Cardiac muscle cell (in vitro differentiated cells and primary cell): ENCODE measurements around the gene EPB41L1. TPM values are rescaled to one million over a fixed set of nuclear protein-coding genes. Genes with fewer than 3 reads are reported as not detected.

Source experiments
- DNase-seq, 2 donors: peaks; one replicate each; pipeline versions ENCODE4 v3.0.0 to v3.0.0-alpha.2; 2010 to 2017; ENCODE audit warnings: low read depth in 1 of 2, low spot score in 1 of 2
- H3K27ac ChIP-seq: fragments of 200-600 bp; sonication (generic); 2 replicates; pipeline ENCODE4 v1.5.1; 2016
- H3K27me3 ChIP-seq: fragments of 200-600 bp; sonication (generic); 2 replicates; pipeline ENCODE4 v1.6.0; 2016; ENCODE audit warnings: control low read depth
- H3K36me3 ChIP-seq: fragments of 200-600 bp; sonication (generic); 2 replicates; pipeline ENCODE4 v1.5.1; 2016; ENCODE audit warnings: control low read depth
- H3K4me1 ChIP-seq: fragments of 200-600 bp; sonication (generic); 2 replicates; pipeline ENCODE4 v1.8.1; 2017; ENCODE audit warnings: low read depth, mild to moderate bottlenecking, mixed run types
- H3K4me3 ChIP-seq: fragments of 200-600 bp; sonication (generic); 2 replicates; pipeline ENCODE4 v1.5.1; 2016; ENCODE audit warnings: mild to moderate bottlenecking
- H3K9me3 ChIP-seq: fragments of 200-600 bp; sonication (generic); 2 replicates; pipeline ENCODE4 v1.5.1; 2017; ENCODE audit warnings: low read depth, mild to moderate bottlenecking, control low read depth
- polyA plus RNA-seq: library from polyadenylated mRNA; unstranded; fragments of >200 nt; fragmentation: Nextera tagmentation; extraction: Ambion mirVana; gene quantifications from 2 replicates; pipeline ENCODE4 v1.2.1, GENCODE V29; 2016
- total RNA-seq: library from RNA; depleted of rRNA; stranded (reverse); fragments of >200 nt; gene quantifications from 2 replicates; pipeline ENCODE4 v1.2.3, GENCODE V29; 2016
- TF ChIP-seq, protein P1 (sequence below): IDR thresholded peaks from 2 replicates; pipeline ENCODE4 v1.5.1; 2012; ENCODE audit warnings: low read depth, mild to moderate bottlenecking, low read length

Gene EPB41L1
- total and polyA plus RNA-seq, 2 experiments from 2014 or later = 34.3 to 83.5 TPM

DNA sequence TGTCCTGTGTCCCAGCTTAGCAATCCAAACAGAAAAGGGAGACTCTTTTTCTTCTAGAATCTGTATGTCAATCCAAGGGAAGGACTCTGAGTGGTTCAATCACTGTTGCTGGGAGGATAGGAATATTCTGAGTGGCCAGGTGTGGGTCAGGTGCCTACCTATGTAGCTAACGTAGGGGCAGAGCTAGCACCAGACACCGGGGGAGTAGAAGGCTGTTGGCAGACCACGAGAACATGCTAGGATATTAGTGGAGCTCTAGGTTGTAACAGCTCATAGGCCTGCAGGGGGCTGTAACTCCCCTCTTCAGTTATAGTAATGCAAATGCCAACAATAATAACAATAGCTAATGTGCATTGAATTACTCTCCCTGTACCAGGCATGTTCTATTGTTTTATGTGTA is 39.8 kb upstream of the EPB41L1 start:
- no peak for DNase-seq
- no peak overlapping the region for H3K27ac ChIP-seq
- TF ChIP-seq, protein P1, sequence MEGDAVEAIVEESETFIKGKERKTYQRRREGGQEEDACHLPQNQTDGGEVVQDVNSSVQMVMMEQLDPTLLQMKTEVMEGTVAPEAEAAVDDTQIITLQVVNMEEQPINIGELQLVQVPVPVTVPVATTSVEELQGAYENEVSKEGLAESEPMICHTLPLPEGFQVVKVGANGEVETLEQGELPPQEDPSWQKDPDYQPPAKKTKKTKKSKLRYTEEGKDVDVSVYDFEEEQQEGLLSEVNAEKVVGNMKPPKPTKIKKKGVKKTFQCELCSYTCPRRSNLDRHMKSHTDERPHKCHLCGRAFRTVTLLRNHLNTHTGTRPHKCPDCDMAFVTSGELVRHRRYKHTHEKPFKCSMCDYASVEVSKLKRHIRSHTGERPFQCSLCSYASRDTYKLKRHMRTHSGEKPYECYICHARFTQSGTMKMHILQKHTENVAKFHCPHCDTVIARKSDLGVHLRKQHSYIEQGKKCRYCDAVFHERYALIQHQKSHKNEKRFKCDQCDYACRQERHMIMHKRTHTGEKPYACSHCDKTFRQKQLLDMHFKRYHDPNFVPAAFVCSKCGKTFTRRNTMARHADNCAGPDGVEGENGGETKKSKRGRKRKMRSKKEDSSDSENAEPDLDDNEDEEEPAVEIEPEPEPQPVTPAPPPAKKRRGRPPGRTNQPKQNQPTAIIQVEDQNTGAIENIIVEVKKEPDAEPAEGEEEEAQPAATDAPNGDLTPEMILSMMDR = no peak
- H3K9me3 ChIP-seq = no peaks in the 10 kb centered on the region
- no peak overlapping the region for H3K4me3 ChIP-seq
- H3K36me3 ChIP-seq = no peaks in the 10 kb centered on the region
- no peaks in the 10 kb centered on the region for H3K4me1 ChIP-seq
- no peaks in the 10 kb centered on the region for H3K27me3 ChIP-seq

DNA sequence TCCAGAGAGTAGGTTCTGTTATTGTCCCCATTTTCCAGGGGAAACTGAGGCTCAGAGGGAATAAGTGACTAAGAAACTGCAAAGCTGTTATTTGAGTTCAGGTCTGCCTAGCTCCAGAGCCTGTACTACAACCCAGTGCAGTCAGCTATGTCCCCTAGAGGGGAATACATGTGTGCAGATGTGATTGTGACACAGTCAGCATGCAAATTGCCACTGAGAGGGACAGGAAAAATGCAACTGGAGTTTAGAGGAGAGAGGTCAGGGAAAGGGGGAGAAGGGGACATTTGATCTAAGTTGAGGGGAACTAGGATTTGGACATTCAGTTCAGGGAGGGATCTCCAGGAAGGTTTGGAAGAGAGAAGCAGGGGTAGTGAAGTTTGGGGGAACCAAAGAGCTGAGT is 38.6 kb upstream of the EPB41L1 start:
- TF ChIP-seq, protein P1 = no peak
- Histone ChIP-seq H3K27me3 (no peaks in the 10 kb centered on the region), H3K27ac (no peak overlapping the region), H3K4me3 (no peak overlapping the region), H3K36me3 (no peaks in the 10 kb centered on the region), H3K9me3 (no peaks in the 10 kb centered on the region), H3K4me1 (no peaks in the 10 kb centered on the region)
- no peak for DNase-seq

DNA sequence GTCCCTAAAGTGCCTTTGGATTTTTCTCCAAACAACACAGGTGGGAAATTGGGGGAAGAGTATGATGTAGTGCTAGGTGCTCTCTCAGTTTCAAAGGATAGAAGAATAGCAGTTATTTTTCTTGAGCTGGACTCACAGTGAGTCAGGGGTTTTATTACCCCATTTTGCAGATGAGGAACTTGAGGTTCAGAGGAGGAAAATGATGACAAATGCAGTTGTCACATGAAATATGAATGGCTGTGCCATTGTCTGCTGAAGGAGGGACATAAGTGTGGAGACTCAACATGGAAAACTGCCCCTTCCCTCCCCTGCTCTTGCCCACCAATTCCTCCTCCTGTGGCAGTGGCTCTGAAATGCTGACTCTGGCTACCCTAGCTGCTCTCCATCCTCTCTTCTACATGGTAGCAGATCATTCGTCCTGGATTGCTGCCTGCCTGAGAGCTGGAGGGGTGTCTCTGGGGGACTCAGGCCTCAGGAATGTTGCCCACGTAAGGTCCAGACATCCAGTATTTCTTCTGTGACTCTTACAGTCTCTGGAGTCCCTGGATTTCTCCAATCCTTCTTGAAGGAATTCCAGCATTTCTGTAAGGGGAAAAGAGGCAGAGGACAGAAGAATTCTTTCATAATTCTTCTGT is 37.6 kb upstream of the EPB41L1 start:
- H3K27ac ChIP-seq = no peak overlapping the region
- no peaks in the 10 kb centered on the region for H3K36me3 ChIP-seq
- H3K27me3 ChIP-seq = no peaks in the 10 kb centered on the region
- no peaks in the 10 kb centered on the region for H3K9me3 ChIP-seq
- no peaks in the 10 kb centered on the region for H3K4me1 ChIP-seq
- H3K4me3 ChIP-seq = no peak overlapping the region
- TF ChIP-seq, protein P1 = no peak
- DNase-seq = peak in 1 of 2 donors; percentile 77

DNA sequence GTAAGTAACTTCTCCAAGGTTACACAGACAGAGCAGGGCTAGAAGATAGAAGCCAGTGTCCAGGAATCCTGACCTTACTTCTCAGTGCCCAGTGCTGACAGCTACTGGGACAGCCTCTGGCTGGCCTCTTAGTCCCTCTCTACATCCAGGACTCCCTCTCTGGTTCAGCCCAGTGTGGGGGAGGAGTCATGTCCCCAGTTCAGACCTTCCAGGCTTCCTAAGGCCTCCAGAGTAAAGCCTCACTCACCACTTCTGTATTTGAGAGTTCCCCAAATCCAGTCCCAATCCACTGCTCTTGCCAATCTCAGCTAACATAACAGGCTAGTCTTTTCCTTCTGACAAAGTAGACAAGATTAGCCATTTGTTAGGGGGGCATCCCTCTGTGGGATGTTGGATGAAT is 36.9 kb upstream of the EPB41L1 start:
- Histone ChIP-seq H3K4me3 (no peak overlapping the region), H3K36me3 (no peaks in the 10 kb centered on the region), H3K27ac (no peak overlapping the region), H3K27me3 (no peaks in the 10 kb centered on the region), H3K9me3 (no peaks in the 10 kb centered on the region), H3K4me1 (no peaks in the 10 kb centered on the region)
- no peak for DNase-seq
- TF ChIP-seq, protein P1 = no peak

DNA sequence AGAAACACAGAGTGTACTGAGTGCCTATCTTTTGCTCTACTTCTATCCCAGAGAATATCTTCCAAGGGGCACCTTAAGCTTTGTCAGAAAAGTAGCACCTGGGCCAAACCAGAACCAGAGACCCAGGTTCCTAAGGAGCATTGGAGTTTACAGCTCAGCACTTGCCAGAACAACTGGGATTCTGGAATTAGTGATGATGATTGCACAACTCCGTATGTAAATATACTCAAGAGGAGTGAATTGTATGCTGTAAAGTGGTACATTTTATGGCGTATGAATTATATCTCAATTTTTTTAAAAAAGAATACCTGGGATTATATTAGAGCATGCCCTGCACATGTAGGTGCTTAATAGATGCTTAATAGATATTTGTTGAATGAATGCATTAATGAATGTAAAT is 36.2 kb upstream of the EPB41L1 start:
- Histone ChIP-seq H3K9me3 (no peaks in the 10 kb centered on the region), H3K27ac (no peak overlapping the region), H3K27me3 (no peaks in the 10 kb centered on the region), H3K36me3 (no peaks in the 10 kb centered on the region), H3K4me1 (no peaks in the 10 kb centered on the region), H3K4me3 (no peak overlapping the region)
- TF ChIP-seq, protein P1 = no peak
- DNase-seq = no peak
